DOHH2 (cell line): ENCODE data around the gene GAS5.

ENCODE experiments used
- H3F3A ChIP-seq: fragments of 200-600 bp; sonication (generic), shearing (Covaris generic); 2 replicates; pipeline ENCODE4 v1.6.0; 2016; ENCODE audit warnings: antibody characterized with exemption, mild to moderate bottlenecking; ENCODE audit not compliant: control insufficient read depth, insufficient read depth
- H3K27ac ChIP-seq: fragments of 200-600 bp; sonication (generic); 2 replicates; pipeline ENCODE4 v1.5.1; 2014; ENCODE audit warnings: low read depth, mild to moderate bottlenecking, low read length, moderate library complexity
- H3K27me3 ChIP-seq: fragments of 200-600 bp; sonication (generic); 2 replicates; pipeline ENCODE4 v1.6.1; 2014; ENCODE audit warnings: mild to moderate bottlenecking, low read length, mixed read lengths; ENCODE audit not compliant: control insufficient read depth
- H3K36me3 ChIP-seq: fragments of 200-600 bp; sonication (generic); 2 replicates; pipeline ENCODE4 v1.6.1; 2014; ENCODE audit warnings: mild to moderate bottlenecking, low read length, moderate library complexity, mixed read lengths; ENCODE audit not compliant: control insufficient read depth
- H3K4me1 ChIP-seq: fragments of 200-600 bp; sonication (generic); 2 replicates; pipeline ENCODE4 v1.6.1; 2014; ENCODE audit warnings: mild to moderate bottlenecking, low read length, mixed read lengths; ENCODE audit not compliant: control insufficient read depth
- H3K4me2 ChIP-seq: fragments of 200-600 bp; sonication (generic); 2 replicates; pipeline ENCODE4 v1.6.0; 2014; ENCODE audit warnings: mild to moderate bottlenecking, low read length, moderate library complexity
- H3K4me3 ChIP-seq: fragments of 200-600 bp; sonication (generic); 2 replicates; pipeline ENCODE4 v1.5.1; 2014; ENCODE audit warnings: mild to moderate bottlenecking, low read length, mixed read lengths
- H3K79me2 ChIP-seq: fragments of 200-600 bp; sonication (generic); 2 replicates; pipeline ENCODE4 v1.6.1; 2014; ENCODE audit warnings: mild to moderate bottlenecking, low read length, mixed read lengths; ENCODE audit not compliant: control insufficient read depth
- H3K9me2 ChIP-seq: fragments of 200-600 bp; sonication (generic); replicated peaks from 2 replicates; pipeline ENCODE4 v1.6.1; 2014; ENCODE audit warnings: mild to moderate bottlenecking, low read length, mixed read lengths; ENCODE audit not compliant: control insufficient read depth
- H3K9me3 ChIP-seq: fragments of 200-600 bp; sonication (generic); 2 replicates; pipeline ENCODE4 v1.6.1; 2014; ENCODE audit warnings: antibody characterized with exemption, low read length, mixed read lengths; ENCODE audit not compliant: control insufficient read depth, insufficient read depth
- H4K20me1 ChIP-seq: fragments of 200-600 bp; sonication (generic); 2 replicates; pipeline ENCODE4 v1.6.0; 2014; ENCODE audit warnings: low read depth, mild to moderate bottlenecking, antibody characterized with exemption, low read length, moderate library complexity; ENCODE audit not compliant: control insufficient read depth, insufficient read depth
- EZH2phosphoT487 ChIP-seq: fragments of 200-600 bp; sonication (generic); IDR thresholded peaks from 2 replicates; pipeline ENCODE4 v1.6.1; 2017; ENCODE audit warnings: borderline replicate concordance, mild to moderate bottlenecking, antibody characterized with exemption, low read length, moderate library complexity, mixed read lengths
- TF ChIP-seq, protein P1 (sequence below): fragments of 200-600 bp; sonication (generic); IDR thresholded peaks from one replicate; pipeline ENCODE4 v1.5.1; 2014; ENCODE audit warnings: antibody characterized with exemption, mild to moderate bottlenecking, low read depth, low read length; ENCODE audit not compliant: poor library complexity, severe bottlenecking

GAS5 gene

DNA sequence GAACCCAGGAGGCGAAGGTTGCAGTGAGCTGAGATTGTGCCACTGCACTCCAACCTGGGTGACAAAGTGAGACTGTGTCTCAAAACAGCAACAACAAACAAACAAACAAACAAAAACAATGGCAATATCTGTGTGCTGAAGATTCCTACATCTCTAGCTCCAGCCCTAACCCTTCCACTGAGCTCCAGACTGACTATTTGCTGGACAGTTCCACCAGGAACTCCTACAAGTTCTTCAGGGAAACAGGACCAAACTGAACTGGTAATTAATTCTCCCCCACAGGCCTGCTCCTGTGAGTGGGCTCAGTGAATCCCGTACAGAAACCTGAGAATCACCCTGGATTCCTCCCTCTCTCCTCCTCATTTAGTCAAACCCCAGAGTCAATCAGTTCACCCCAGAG is 47.8 kb upstream of the GAS5 start:
- Histone ChIP-seq H3K4me1 (no peaks in the 10 kb centered on the region), H3K4me3 (no peak overlapping the region), H3K27ac (no peak overlapping the region), H4K20me1 (no peaks in the 10 kb centered on the region), H3K27me3 (no peaks in the 10 kb centered on the region), H3F3A (no peaks in the 10 kb centered on the region), H3K79me2 (no peaks in the 10 kb centered on the region), H3K9me3 (no peaks in the 10 kb centered on the region), H3K36me3 (no peaks in the 10 kb centered on the region), H3K4me2 (no peak overlapping the region), H3K9me2 (no peaks in the 10 kb centered on the region)
- TF ChIP-seq, protein P1, sequence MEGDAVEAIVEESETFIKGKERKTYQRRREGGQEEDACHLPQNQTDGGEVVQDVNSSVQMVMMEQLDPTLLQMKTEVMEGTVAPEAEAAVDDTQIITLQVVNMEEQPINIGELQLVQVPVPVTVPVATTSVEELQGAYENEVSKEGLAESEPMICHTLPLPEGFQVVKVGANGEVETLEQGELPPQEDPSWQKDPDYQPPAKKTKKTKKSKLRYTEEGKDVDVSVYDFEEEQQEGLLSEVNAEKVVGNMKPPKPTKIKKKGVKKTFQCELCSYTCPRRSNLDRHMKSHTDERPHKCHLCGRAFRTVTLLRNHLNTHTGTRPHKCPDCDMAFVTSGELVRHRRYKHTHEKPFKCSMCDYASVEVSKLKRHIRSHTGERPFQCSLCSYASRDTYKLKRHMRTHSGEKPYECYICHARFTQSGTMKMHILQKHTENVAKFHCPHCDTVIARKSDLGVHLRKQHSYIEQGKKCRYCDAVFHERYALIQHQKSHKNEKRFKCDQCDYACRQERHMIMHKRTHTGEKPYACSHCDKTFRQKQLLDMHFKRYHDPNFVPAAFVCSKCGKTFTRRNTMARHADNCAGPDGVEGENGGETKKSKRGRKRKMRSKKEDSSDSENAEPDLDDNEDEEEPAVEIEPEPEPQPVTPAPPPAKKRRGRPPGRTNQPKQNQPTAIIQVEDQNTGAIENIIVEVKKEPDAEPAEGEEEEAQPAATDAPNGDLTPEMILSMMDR, result no peak
- TF ChIP-seq EZH2phosphoT487, result no peak

DNA sequence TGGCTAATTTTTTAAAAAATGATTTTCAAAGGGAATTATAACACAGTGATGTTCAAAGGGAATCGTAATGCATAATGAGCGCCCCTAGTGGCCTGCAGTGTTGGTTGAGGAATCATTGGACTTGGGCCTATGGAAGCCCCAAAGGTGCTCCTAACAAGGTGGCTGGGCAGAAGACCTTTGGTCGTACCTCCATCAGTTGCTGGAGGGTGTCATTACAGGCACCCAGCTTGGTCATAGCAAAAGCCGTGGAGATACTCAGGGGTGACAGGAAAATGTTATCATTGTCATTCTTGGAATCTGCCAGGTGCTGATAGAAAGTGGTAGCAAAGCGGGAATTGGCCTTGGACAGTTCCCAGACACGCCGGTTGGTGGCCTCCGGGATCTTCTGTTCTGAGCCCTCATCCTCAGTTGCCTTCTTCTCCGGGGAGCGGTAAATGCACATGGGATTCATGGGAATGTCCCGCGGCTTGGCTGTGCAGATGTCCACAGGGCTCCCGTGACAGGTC is 46.6 kb upstream of the GAS5 start:
- H3K9me2 ChIP-seq, result no peaks in the 10 kb centered on the region
- TF ChIP-seq, protein P1, result peak; percentile 92
- no peak for TF ChIP-seq EZH2phosphoT487
- H3K4me1 ChIP-seq, result no peaks in the 10 kb centered on the region
- H3K9me3 ChIP-seq, result no peaks in the 10 kb centered on the region
- no peaks in the 10 kb centered on the region for H4K20me1 ChIP-seq
- H3K27ac ChIP-seq, result no peak overlapping the region
- no peaks in the 10 kb centered on the region for H3K79me2 ChIP-seq
- no peak overlapping the region for H3K4me3 ChIP-seq
- no peaks in the 10 kb centered on the region for H3K27me3 ChIP-seq
- no peaks in the 10 kb centered on the region for H3K36me3 ChIP-seq
- no peak overlapping the region for H3K4me2 ChIP-seq
- no peaks in the 10 kb centered on the region for H3F3A ChIP-seq

DNA sequence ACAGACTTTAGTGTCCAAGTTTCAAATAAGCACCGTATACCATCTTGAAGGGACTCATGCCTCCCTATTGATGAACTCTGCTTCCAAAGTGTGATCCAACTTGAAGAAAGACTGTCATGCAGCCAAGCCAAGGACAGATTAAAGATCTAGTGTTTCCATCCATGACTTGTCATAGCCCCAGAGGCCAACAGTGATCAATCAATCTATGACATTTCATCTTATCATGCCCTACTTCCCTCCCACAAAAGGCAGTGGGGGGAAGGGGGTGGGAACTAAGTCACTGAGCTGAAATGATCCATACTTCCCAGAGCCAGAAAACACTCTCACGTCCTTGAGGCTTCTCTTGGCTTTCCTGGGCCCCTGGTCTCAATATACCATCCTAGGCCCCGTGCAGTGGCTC is 45.3 kb upstream of the GAS5 start:
- H3K27ac ChIP-seq, result no peak overlapping the region
- H3K79me2 ChIP-seq, result no peaks in the 10 kb centered on the region
- H3K4me3 ChIP-seq, result no peak overlapping the region
- H3K4me2 ChIP-seq, result no peak overlapping the region
- TF ChIP-seq, protein P1, result no peak
- no peak for TF ChIP-seq EZH2phosphoT487
- H3K9me3 ChIP-seq, result no peaks in the 10 kb centered on the region
- H3K9me2 ChIP-seq, result no peaks in the 10 kb centered on the region
- no peaks in the 10 kb centered on the region for H3F3A ChIP-seq
- H3K27me3 ChIP-seq, result no peaks in the 10 kb centered on the region
- no peaks in the 10 kb centered on the region for H3K4me1 ChIP-seq
- no peaks in the 10 kb centered on the region for H3K36me3 ChIP-seq
- H4K20me1 ChIP-seq, result no peaks in the 10 kb centered on the region
